Endodermal cell (in vitro differentiated cells): Measurements from ENCODE around the gene PRDM16. TPM values are rescaled to one million over a fixed set of nuclear protein-coding genes. Genes with fewer than 3 reads are reported as not detected.

ENCODE experiments used
- DNase-seq: peaks from one replicate; pipeline ENCODE4 v3.0.0-alpha.2; 2017
- H3K27ac ChIP-seq: 2 replicates; pipeline ENCODE4 v1.5.1; 2013; ENCODE audit warnings: mild to moderate bottlenecking, low read depth, low read length, moderate library complexity
- H3K27me3 ChIP-seq: 2 replicates; pipeline ENCODE4 v1.6.1; 2013; ENCODE audit warnings: mild to moderate bottlenecking, low read length, moderate library complexity; ENCODE audit not compliant: insufficient read depth, control insufficient read depth, poor library complexity, severe bottlenecking
- H3K36me3 ChIP-seq: 2 replicates; pipeline ENCODE4 v1.7.0; 2013; ENCODE audit warnings: mild to moderate bottlenecking, low read length, moderate library complexity; ENCODE audit not compliant: control insufficient read depth, insufficient read depth
- H3K4me1 ChIP-seq: one replicate; pipeline ENCODE4 v1.7.0; 2013; ENCODE audit warnings: low read length; ENCODE audit not compliant: control insufficient read depth, insufficient read depth
- H3K4me3 ChIP-seq: 2 replicates; pipeline ENCODE4 v1.5.1; 2013; ENCODE audit warnings: mild to moderate bottlenecking, low read length, moderate library complexity
- H3K9ac ChIP-seq: 2 replicates; pipeline ENCODE4 v1.6.1; 2013; ENCODE audit warnings: mild to moderate bottlenecking, low read length, moderate library complexity; ENCODE audit not compliant: poor library complexity, severe bottlenecking; ENCODE audit errors: extremely low read depth
- H3K9me3 ChIP-seq: 2 replicates; pipeline ENCODE4 v1.6.1; 2013; ENCODE audit warnings: mild to moderate bottlenecking, low read length, moderate library complexity; ENCODE audit not compliant: control insufficient read depth
- H3K27ac Mint-ChIP-seq: 2 replicates; pipeline ENCODE4 v1.8.0; 2020; ENCODE audit warnings: mixed read lengths
- H3K27me3 Mint-ChIP-seq: 2 replicates; pipeline ENCODE4 v1.8.0; 2021; ENCODE audit warnings: mild to moderate bottlenecking, mixed read lengths; ENCODE audit not compliant: insufficient read depth
- H3K36me3 Mint-ChIP-seq: 2 replicates; pipeline ENCODE4 v1.8.0; 2020; ENCODE audit warnings: low read depth, mixed read lengths
- H3K4me1 Mint-ChIP-seq: 2 replicates; pipeline ENCODE4 v1.8.0; 2020; ENCODE audit warnings: mixed read lengths
- H3K4me3 Mint-ChIP-seq: 2 replicates; pipeline ENCODE4 v1.8.0; 2020; ENCODE audit warnings: mild to moderate bottlenecking, moderate library complexity, mixed read lengths
- H3K9me3 Mint-ChIP-seq: 2 replicates; pipeline ENCODE4 v1.8.0; 2020; ENCODE audit warnings: mild to moderate bottlenecking, mixed read lengths
- WGBS, 2 experiments: methylation state at CpG; one replicate each; pipeline versions ENCODE4 v1.1.5 to v1.1.7; 2013; ENCODE audit warnings: missing lambda C conversion rate in 2 of 2, mixed read lengths in 1 of 2; ENCODE audit not compliant: insufficient coverage in 1 of 2, insufficient read length in 1 of 2; 5-methylcytosine and 5-hydroxymethylcytosine counted together
- total RNA-seq, 2 donors: library from RNA; stranded (reverse); fragmentation: NEBNext Ultra II Directional in 1 of 2; extraction: Animal tissue kit (Norgen Biotek cat#: 25700) in 1 of 2; gene quantifications; 2 replicates in 1 of 2; 3 replicates in 1 of 2; pipeline ENCODE4 v1.2.1, GENCODE V29; 2021
- TF ChIP-seq, protein P1 (sequence below): fragments of 200-600 bp; sonication (generic); conservative IDR thresholded peaks from 2 replicates; pipeline ENCODE4 v1.5.0; 2021; ENCODE audit warnings: antibody characterized with exemption, mild to moderate bottlenecking

PRDM16 gene
- total RNA-seq, 2 donors from 2014 or later, result 2.1 to 4.0 TPM

GRCh38 chr1:3470650-3471355 is 401.8 kb downstream of the PRDM16 start:
- Histone ChIP-seq H3K4me1 (peaks cover 8% of the 10 kb centered on the region), H3K27me3 (no peaks in the 10 kb centered on the region), H3K9ac (peak overlapping the region; percentile 49), H3K9me3 (no peaks in the 10 kb centered on the region), H3K4me3 (no peak overlapping the region), H3K27ac (peak overlapping the region; percentile 93), H3K36me3 (peaks cover 25% of the 10 kb centered on the region)
- H3K27ac Mint-ChIP-seq, result peak overlapping the region; percentile 89
- TF ChIP-seq, protein P1, sequence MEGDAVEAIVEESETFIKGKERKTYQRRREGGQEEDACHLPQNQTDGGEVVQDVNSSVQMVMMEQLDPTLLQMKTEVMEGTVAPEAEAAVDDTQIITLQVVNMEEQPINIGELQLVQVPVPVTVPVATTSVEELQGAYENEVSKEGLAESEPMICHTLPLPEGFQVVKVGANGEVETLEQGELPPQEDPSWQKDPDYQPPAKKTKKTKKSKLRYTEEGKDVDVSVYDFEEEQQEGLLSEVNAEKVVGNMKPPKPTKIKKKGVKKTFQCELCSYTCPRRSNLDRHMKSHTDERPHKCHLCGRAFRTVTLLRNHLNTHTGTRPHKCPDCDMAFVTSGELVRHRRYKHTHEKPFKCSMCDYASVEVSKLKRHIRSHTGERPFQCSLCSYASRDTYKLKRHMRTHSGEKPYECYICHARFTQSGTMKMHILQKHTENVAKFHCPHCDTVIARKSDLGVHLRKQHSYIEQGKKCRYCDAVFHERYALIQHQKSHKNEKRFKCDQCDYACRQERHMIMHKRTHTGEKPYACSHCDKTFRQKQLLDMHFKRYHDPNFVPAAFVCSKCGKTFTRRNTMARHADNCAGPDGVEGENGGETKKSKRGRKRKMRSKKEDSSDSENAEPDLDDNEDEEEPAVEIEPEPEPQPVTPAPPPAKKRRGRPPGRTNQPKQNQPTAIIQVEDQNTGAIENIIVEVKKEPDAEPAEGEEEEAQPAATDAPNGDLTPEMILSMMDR, result no peak
- H3K4me3 Mint-ChIP-seq, result no peak overlapping the region
- H3K9me3 Mint-ChIP-seq, result no peaks in the 10 kb centered on the region
- peaks cover 7% of the 10 kb centered on the region for H3K4me1 Mint-ChIP-seq
- H3K36me3 Mint-ChIP-seq, result peaks cover 30% of the 10 kb centered on the region
- no peak for DNase-seq
- no peaks in the 10 kb centered on the region for H3K27me3 Mint-ChIP-seq
- WGBS, 2 experiments, result 78 to 86% methylated on average over 3 to 22 of the region's 22 CpGs

- H3K4me3 Mint-ChIP-seq, result no peak overlapping the region
- Histone ChIP-seq H3K4me1 (peaks cover 8% of the 10 kb centered on the region), H3K9me3 (no peaks in the 10 kb centered on the region), H3K36me3 (peaks cover 25% of the 10 kb centered on the region), H3K4me3 (no peak overlapping the region), H3K27me3 (no peaks in the 10 kb centered on the region), H3K9ac (peak overlapping the region; percentile 49), H3K27ac (peak overlapping the region; percentile 93)
- peaks cover 30% of the 10 kb centered on the region for H3K36me3 Mint-ChIP-seq
- 20 to 36% methylated on average over 15 to 25 of the region's 25 CpGs for WGBS, 2 experiments
- no peaks in the 10 kb centered on the region for H3K9me3 Mint-ChIP-seq
- peaks cover 7% of the 10 kb centered on the region for H3K4me1 Mint-ChIP-seq
- H3K27me3 Mint-ChIP-seq, result no peaks in the 10 kb centered on the region
- peak; percentile 96 for DNase-seq
- TF ChIP-seq, protein P1, result peak; percentile 70
- peak overlapping the region; percentile 89 for H3K27ac Mint-ChIP-seq
These were observed 402.5 kb downstream of the PRDM16 start for GRCh38 chr1:3471356-3472087.

DNA sequence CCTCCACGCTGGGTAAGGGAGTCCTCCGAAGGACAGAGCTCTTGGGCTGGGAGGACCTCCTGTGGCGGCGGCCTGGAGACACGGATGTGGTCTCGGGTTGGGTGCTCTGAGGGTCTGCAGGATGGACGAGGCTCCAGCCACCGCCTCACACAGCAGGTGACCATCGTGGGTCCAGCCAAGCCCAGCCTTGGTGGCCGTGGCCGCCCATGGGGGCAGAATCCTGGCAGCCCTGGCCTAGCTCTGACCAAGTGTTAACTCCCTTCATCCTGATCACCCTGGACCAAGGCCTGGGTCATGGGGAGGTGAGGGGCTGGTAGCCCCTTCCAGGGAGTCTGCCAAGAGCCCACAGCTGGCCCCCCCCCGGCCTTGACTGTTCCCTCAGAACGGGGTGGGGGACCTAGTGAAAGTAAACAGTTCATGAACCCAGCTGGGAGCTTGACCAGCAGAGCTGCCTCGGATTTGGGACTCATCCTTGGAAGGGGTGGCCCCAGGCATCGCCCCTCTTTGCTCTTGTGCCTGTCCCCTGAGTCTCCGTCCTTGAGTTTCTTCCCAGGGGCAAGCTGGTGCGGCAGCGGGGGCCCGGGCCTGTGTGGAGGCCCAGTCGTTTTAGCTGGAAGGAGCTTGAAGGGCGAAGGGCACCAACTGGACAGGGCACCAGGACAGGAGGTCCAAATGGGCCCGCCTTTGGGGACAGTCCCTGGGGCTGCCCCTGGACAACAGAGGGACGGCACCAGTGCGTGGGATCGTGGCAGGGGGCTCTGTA is 403.3 kb downstream of the PRDM16 start:
- H3K9ac ChIP-seq, result peak overlapping the region; percentile 45
- no peaks in the 10 kb centered on the region for H3K9me3 Mint-ChIP-seq
- TF ChIP-seq, protein P1, result no peak
- peaks cover 22% of the 10 kb centered on the region for H3K36me3 ChIP-seq
- H3K36me3 Mint-ChIP-seq, result peaks cover 28% of the 10 kb centered on the region
- H3K9me3 ChIP-seq, result no peaks in the 10 kb centered on the region
- no peak overlapping the region for H3K4me3 Mint-ChIP-seq
- no peak for DNase-seq
- 84 to 87% methylated on average over 11 to 25 of the region's 25 CpGs for WGBS, 2 experiments
- peak overlapping the region; percentile 89 for H3K27ac Mint-ChIP-seq
- peaks cover 7% of the 10 kb centered on the region for H3K4me1 Mint-ChIP-seq
- H3K4me1 ChIP-seq, result peaks cover 8% of the 10 kb centered on the region
- H3K27me3 ChIP-seq, result no peaks in the 10 kb centered on the region
- H3K27me3 Mint-ChIP-seq, result no peaks in the 10 kb centered on the region
- H3K4me3 ChIP-seq, result no peak overlapping the region
- H3K27ac ChIP-seq, result peak overlapping the region; percentile 93
